DOHH2 (cell line): Measurements from ENCODE around the gene PTGDS.

ENCODE experiments used
- CTCF ChIP-seq: fragments of 200-600 bp; sonication (generic); IDR thresholded peaks from one replicate; pipeline ENCODE4 v1.5.1; 2014; ENCODE audit warnings: antibody characterized with exemption, mild to moderate bottlenecking, low read depth, low read length; ENCODE audit not compliant: poor library complexity, severe bottlenecking
- EZH2phosphoT487 ChIP-seq: fragments of 200-600 bp; sonication (generic); IDR thresholded peaks from 2 replicates; pipeline ENCODE4 v1.6.1; 2017; ENCODE audit warnings: borderline replicate concordance, mild to moderate bottlenecking, antibody characterized with exemption, low read length, moderate library complexity, mixed read lengths

- TF ChIP-seq CTCF, result no peak
- no peak for TF ChIP-seq EZH2phosphoT487
Observed at GRCh38 chr9:136937186-136938001, 39.9 kb upstream of the PTGDS start.
